HEK293 (cell line): ENCODE results near the gene ZNF662.

Source experiments
- CTCF ChIA-PET: fragments of 350-600 bp; formaldehyde crosslinking; extraction: SDS; loops from one replicate; lab custom pipeline; 2021; ENCODE audit warnings: antibody characterized with exemption; lab: Yijun Ruan, JAX
- POLR2A ChIA-PET: fragments of 300-600 bp; formaldehyde crosslinking; extraction: SDS; loops from one replicate; lab custom pipeline; 2020; ENCODE audit warnings: antibody characterized with exemption, inconsistent platforms; lab: Yijun Ruan, JAX
- H3K27ac ChIP-seq: fragments of 200-500 bp; sonication (Bioruptor generic); 2 replicates; pipeline ENCODE4 v1.5.1; 2014; ENCODE audit warnings: low read depth, low read length, control low read depth, inconsistent platforms; ENCODE audit errors: extremely low read depth
- H3K36me3 ChIP-seq, 2 experiments: fragments of 200-500 bp in 1 of 2; sonication (Bioruptor generic) in 1 of 2; 1 replicate in 1 of 2; 2 replicates in 1 of 2; pipeline ENCODE4 v1.5.1; 2014 to 2017; ENCODE audit warnings: inconsistent platforms in 2 of 2, low read length in 2 of 2; ENCODE audit not compliant: control insufficient read depth in 2 of 2, insufficient read depth in 1 of 2
- H3K4me1 ChIP-seq: fragments of 200-500 bp; sonication (Bioruptor generic); 2 replicates; pipeline ENCODE4 v1.5.1; 2014; ENCODE audit warnings: mild to moderate bottlenecking, low read length, inconsistent platforms; ENCODE audit not compliant: control insufficient read depth, insufficient read depth
- H3K4me3 ChIP-seq: 2 replicates; pipeline ENCODE4 v1.5.1; 2011; ENCODE audit warnings: low read depth, mild to moderate bottlenecking, control low read depth, low read length, moderate library complexity
- H3K9me3 ChIP-seq: fragments of 200-500 bp; sonication (Bioruptor generic); 2 replicates; pipeline ENCODE4 v1.5.1; 2014; ENCODE audit warnings: low read depth, low read length, inconsistent platforms; ENCODE audit not compliant: control insufficient read depth, insufficient read depth
- OVOL3 ChIP-seq: fragments of 450-650 bp; formaldehyde crosslinking; IDR thresholded peaks from 2 replicates; pipeline ENCODE4 v1.5.1; 2016; ENCODE audit warnings: missing biosample characterization, missing genetic modification characterization
- REST ChIP-seq: fragments of 450-650 bp; formaldehyde crosslinking; IDR thresholded peaks from 2 replicates; pipeline ENCODE4 v1.5.1; 2016; ENCODE audit warnings: missing biosample characterization, missing genetic modification characterization
- ZBTB7A ChIP-seq: fragments of 450-650 bp; formaldehyde crosslinking; IDR thresholded peaks from 2 replicates; pipeline ENCODE4 v1.5.1; 2016; ENCODE audit warnings: low read depth, missing biosample characterization, missing genetic modification characterization
- ZBTB8A ChIP-seq: fragments of 450-650 bp; formaldehyde crosslinking; IDR thresholded peaks from 2 replicates; pipeline ENCODE4 v1.5.1; 2016; ENCODE audit warnings: missing biosample characterization, missing genetic modification characterization
- ZNF16 ChIP-seq: fragments of 450-650 bp; formaldehyde crosslinking; IDR thresholded peaks from 2 replicates; pipeline ENCODE4 v1.5.1; 2016; ENCODE audit warnings: low read depth, missing biosample characterization, missing genetic modification characterization
- ZNF274 ChIP-seq, 2 experiments: fragments of 200-500 bp in 1 of 2; fragments of 450-650 bp in 1 of 2; sonication (Bioruptor generic) in 1 of 2; formaldehyde crosslinking in 1 of 2; IDR thresholded peaks; 2 replicates each; pipeline versions ENCODE4 v1.5.1 to v1.6.1; 2014 to 2016; ENCODE audit warnings: borderline replicate concordance in 1 of 2, inconsistent platforms in 1 of 2, low read length in 1 of 2, missing biosample characterization in 1 of 2, missing genetic modification characterization in 1 of 2
- ZNF549 ChIP-seq: fragments of 450-650 bp; IDR thresholded peaks from 2 replicates; pipeline ENCODE4 v1.5.1; 2018; ENCODE audit warnings: missing biosample characterization, missing genetic modification characterization, mild to moderate bottlenecking, inconsistent platforms, moderate library complexity
- ZNF610 ChIP-seq: fragments of 450-650 bp; formaldehyde crosslinking; IDR thresholded peaks from 2 replicates; pipeline ENCODE4 v1.5.1; 2016; ENCODE audit warnings: missing biosample characterization, missing genetic modification characterization, borderline replicate concordance
- ZNF626 ChIP-seq: fragments of 450-650 bp; sonication (Bioruptor Pico); formaldehyde crosslinking; IDR thresholded peaks from 2 replicates; pipeline ENCODE4 v1.5.1; 2018; ENCODE audit warnings: missing biosample characterization, missing genetic modification characterization, inconsistent platforms
- ZNF785 ChIP-seq: fragments of 450-650 bp; formaldehyde crosslinking; IDR thresholded peaks from 2 replicates; pipeline ENCODE4 v1.5.1; 2016; ENCODE audit warnings: missing biosample characterization, missing genetic modification characterization
- ZSCAN5A ChIP-seq: fragments of 450-650 bp; formaldehyde crosslinking; IDR thresholded peaks from 2 replicates; pipeline ENCODE4 v1.5.1; 2016; ENCODE audit warnings: missing biosample characterization, missing genetic modification characterization
- TF ChIP-seq, protein P1 (sequence below): fragments of 450-650 bp; formaldehyde crosslinking; IDR thresholded peaks from 2 replicates; pipeline ENCODE4 v1.5.1; 2017; ENCODE audit warnings: missing biosample characterization, missing genetic modification characterization
- TF ChIP-seq, protein P2 (sequence below): fragments of 450-650 bp; IDR thresholded peaks from 2 replicates; pipeline ENCODE4 v1.5.1; 2018; ENCODE audit warnings: missing biosample characterization, missing genetic modification characterization

ZNF662 gene

GRCh38 chr3:42884324-42884723 lies 21.6 kb upstream of the ZNF662 start:
- POLR2A ChIA-PET: no interaction called here
- CTCF ChIA-PET: no interaction called here

DNA sequence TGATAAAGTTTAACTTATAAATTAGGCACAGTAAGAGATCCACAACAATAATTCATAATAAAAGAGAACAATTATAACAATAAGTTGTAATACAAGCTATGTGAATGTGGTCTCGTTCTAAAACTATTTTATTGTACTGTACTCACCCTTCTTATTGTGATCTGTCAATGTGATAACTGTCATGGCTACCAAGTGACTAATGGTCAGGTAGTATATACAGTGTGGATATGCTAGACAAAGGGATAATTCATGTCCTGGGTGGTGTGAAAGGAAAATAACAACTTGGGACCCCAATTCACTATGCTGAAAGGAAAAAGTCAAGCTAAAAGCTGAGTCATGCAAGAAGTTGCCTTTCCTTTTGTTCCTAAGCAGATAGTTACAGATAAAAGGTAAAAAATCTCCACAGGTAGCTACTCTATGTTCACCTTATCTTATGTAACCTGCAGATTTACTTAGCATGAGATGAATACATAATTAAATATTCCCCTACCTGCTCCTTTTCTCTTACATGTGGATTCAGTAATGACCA lies 19.6 kb upstream of the ZNF662 start:
- H3K9me3 ChIP-seq: no peaks in the 10 kb centered on the region
- H3K4me1 ChIP-seq: no peaks in the 10 kb centered on the region
- CTCF ChIA-PET: interaction anchor here (0.8 kb wide), 1 partner anchor 42 kb away, joined by 3 read pairs; no protein-coding TSS in a partner anchor
- no peaks in the 10 kb centered on the region for H3K36me3 ChIP-seq
- TF ChIP-seq ZNF626 (tag by site-specific recombination): no peak
- TF ChIP-seq, protein P1, sequence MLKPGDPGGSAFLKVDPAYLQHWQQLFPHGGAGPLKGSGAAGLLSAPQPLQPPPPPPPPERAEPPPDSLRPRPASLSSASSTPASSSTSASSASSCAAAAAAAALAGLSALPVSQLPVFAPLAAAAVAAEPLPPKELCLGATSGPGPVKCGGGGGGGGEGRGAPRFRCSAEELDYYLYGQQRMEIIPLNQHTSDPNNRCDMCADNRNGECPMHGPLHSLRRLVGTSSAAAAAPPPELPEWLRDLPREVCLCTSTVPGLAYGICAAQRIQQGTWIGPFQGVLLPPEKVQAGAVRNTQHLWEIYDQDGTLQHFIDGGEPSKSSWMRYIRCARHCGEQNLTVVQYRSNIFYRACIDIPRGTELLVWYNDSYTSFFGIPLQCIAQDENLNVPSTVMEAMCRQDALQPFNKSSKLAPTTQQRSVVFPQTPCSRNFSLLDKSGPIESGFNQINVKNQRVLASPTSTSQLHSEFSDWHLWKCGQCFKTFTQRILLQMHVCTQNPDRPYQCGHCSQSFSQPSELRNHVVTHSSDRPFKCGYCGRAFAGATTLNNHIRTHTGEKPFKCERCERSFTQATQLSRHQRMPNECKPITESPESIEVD (tag by site-specific recombination): no peak
- TF ChIP-seq ZNF549 (tag by site-specific recombination): no peak
- no peak for TF ChIP-seq ZBTB8A
- no peak for TF ChIP-seq ZSCAN5A (tag by site-specific recombination)
- TF ChIP-seq ZNF785 (tag by site-specific recombination): no peak
- no peak for TF ChIP-seq ZBTB7A (tag by site-specific recombination)
- no peak for TF ChIP-seq ZNF16
- TF ChIP-seq, protein P2, sequence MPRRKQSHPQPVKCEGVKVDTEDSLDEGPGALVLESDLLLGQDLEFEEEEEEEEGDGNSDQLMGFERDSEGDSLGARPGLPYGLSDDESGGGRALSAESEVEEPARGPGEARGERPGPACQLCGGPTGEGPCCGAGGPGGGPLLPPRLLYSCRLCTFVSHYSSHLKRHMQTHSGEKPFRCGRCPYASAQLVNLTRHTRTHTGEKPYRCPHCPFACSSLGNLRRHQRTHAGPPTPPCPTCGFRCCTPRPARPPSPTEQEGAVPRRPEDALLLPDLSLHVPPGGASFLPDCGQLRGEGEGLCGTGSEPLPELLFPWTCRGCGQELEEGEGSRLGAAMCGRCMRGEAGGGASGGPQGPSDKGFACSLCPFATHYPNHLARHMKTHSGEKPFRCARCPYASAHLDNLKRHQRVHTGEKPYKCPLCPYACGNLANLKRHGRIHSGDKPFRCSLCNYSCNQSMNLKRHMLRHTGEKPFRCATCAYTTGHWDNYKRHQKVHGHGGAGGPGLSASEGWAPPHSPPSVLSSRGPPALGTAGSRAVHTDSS (tag by site-specific recombination): no peak
- POLR2A ChIA-PET: no interaction called here
- H3K4me3 ChIP-seq: no peak overlapping the region
- H3K27ac ChIP-seq: no peak overlapping the region

More at GRCh38 chr3:42884324-42884723, 21.6 kb upstream of the ZNF662 start:
- Histone ChIP-seq H3K4me1 (no peaks in the 10 kb centered on the region), H3K36me3 (no peaks in the 10 kb centered on the region), H3K9me3 (no peaks in the 10 kb centered on the region), H3K4me3 (no peak overlapping the region), H3K27ac (no peak overlapping the region)
- TF ChIP-seq ZNF274 (IDR thresholded peaks at IDR 0.05; ENCODE audit: low read length): no peak
- no peak for TF ChIP-seq ZNF274 (tag by site-specific recombination; IDR thresholded peaks at IDR 0.05; ENCODE audit: borderline replicate concordance)
- no peak for TF ChIP-seq OVOL3 (tag by site-specific recombination)
- TF ChIP-seq ZNF785 (tag by site-specific recombination): no peak
- no peak for TF ChIP-seq ZNF610
- no peak for TF ChIP-seq REST (tag by site-specific recombination)
